Measurements from ENCODE around the gene XYLT1.

Gene XYLT1

GRCh38 chr16:17224350-17224749 lies 246.4 kb downstream of the XYLT1 start:
- Histone ChIP-seq H3K27ac (no peak overlapping the region), H3K4me3 (no peak overlapping the region)
- DNase-seq (ENCODE audit: low spot score): no peak
- TF ChIP-seq CTCF (IDR thresholded peaks at IDR 0.05): no peak

- no peak overlapping the region for H3K4me3 ChIP-seq
- DNase-seq (ENCODE audit: low spot score): no peak
- no peak overlapping the region for H3K27ac ChIP-seq
- no peak for TF ChIP-seq CTCF (IDR thresholded peaks at IDR 0.05)
Observed at GRCh38 chr16:17223576-17223975, 247.2 kb downstream of the XYLT1 start.

- no peak overlapping the region for H3K4me3 ChIP-seq
- DNase-seq (ENCODE audit: low spot score): no peak
- no peak for TF ChIP-seq CTCF (IDR thresholded peaks at IDR 0.05)
- no peak overlapping the region for H3K27ac ChIP-seq
Observed at GRCh38 chr16:17222871-17223401, 247.8 kb downstream of the XYLT1 start.

- Histone ChIP-seq H3K27ac (no peak overlapping the region), H3K4me3 (no peak overlapping the region)
- no peak for DNase-seq (ENCODE audit: low spot score)
- no peak for TF ChIP-seq CTCF (IDR thresholded peaks at IDR 0.05)
Observed at GRCh38 chr16:17219991-17220390, 250.8 kb downstream of the XYLT1 start.

- no peak for DNase-seq (ENCODE audit: low spot score)
- TF ChIP-seq CTCF (IDR thresholded peaks at IDR 0.05): no peak
- Histone ChIP-seq H3K27ac (no peak overlapping the region), H3K4me3 (no peak overlapping the region)
Observed at GRCh38 chr16:17215936-17216335, 254.8 kb downstream of the XYLT1 start.

- no peak overlapping the region for H3K4me3 ChIP-seq
- TF ChIP-seq CTCF (IDR thresholded peaks at IDR 0.05): no peak
Observed at GRCh38 chr16:17215306-17215705, 255.5 kb downstream of the XYLT1 start.

GRCh38 chr16:17213974-17214373 lies 256.8 kb downstream of the XYLT1 start:
- DNase-seq (ENCODE audit: low spot score): no peak
- TF ChIP-seq CTCF (IDR thresholded peaks at IDR 0.05): no peak
- Histone ChIP-seq H3K4me3 (no peak overlapping the region), H3K27ac (no peak overlapping the region)

More at GRCh38 chr16:17215306-17215705, 255.5 kb downstream of the XYLT1 start:
- H3K27ac ChIP-seq: no peak overlapping the region
- no peak for DNase-seq (ENCODE audit: low spot score)
